ENCODE results near the gene NOP53. TPM values are rescaled to one million over a fixed set of nuclear protein-coding genes. Genes with fewer than 3 reads are reported as not detected.

NOP53 gene
- total and polyA plus RNA-seq, 2 of the 13 experiments (the other 11 are each of a cell fraction or from before 2014, with no cell fraction given): 53.9 to 141 TPM

- TF ChIP-seq ZBTB43 (CRISPR knock-in tag; conservative IDR thresholded peaks at IDR 0.05) (no peak), KDM1A (CRISPR knock-in tag; IDR thresholded peaks at IDR 0.05) (0 out of 2 replicates have a peak, but pooled peaks have one; percentile 51), POLR2G (IDR thresholded peaks at IDR 0.05; ENCODE audit: low read depth, low read length) (peak; percentile 15; the same call in 1 of the 2 replicates), SYNCRIP (IDR thresholded peaks at IDR 0.05; ENCODE audit: insufficient read depth, low read depth, low read length) (no peak), ZMYM3 (CRISPR knock-in tag; IDR thresholded peaks at IDR 0.05) (peak; percentile 70), PHF20 (CRISPR knock-in tag; IDR thresholded peaks at IDR 0.05) (no peak), ZNF781 (CRISPR knock-in tag; IDR thresholded peaks at IDR 0.05; ENCODE audit: borderline replicate concordance, not compliant biosample characterization) (no peak), TP53 (CRISPR knock-in tag; conservative IDR thresholded peaks at IDR 0.05) (no peak), MAX (IDR thresholded peaks at IDR 0.05) (0 out of 2 replicates have a peak, but pooled peaks have one; percentile 15)
- TF ChIP-seq, protein P1, sequence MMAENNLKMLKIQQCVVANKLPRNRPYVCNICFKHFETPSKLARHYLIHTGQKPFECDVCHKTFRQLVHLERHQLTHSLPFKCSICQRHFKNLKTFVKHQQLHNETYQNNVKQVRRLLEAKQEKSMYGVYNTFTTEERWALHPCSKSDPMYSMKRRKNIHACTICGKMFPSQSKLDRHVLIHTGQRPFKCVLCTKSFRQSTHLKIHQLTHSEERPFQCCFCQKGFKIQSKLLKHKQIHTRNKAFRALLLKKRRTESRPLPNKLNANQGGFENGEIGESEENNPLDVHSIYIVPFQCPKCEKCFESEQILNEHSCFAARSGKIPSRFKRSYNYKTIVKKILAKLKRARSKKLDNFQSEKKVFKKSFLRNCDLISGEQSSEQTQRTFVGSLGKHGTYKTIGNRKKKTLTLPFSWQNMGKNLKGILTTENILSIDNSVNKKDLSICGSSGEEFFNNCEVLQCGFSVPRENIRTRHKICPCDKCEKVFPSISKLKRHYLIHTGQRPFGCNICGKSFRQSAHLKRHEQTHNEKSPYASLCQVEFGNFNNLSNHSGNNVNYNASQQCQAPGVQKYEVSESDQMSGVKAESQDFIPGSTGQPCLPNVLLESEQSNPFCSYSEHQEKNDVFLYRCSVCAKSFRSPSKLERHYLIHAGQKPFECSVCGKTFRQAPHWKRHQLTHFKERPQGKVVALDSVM (CRISPR knock-in tag; IDR thresholded peaks at IDR 0.05): 0 out of 2 replicates have a peak, but pooled peaks have one; percentile 14
These were observed 17.4 kb downstream of the NOP53 start (continued) for GRCh38 chr19:47762615-47763308.
